Esophagus (tissue), 2 donors: ENCODE data around the gene SNUPN. TPM values are rescaled to one million over a fixed set of nuclear protein-coding genes. Genes with fewer than 3 reads are reported as not detected.
"Not testable (repeated sequence)": the region's sequence is repeated elsewhere in the genome, so short reads cannot be mapped to it uniquely, and the experiment has no call there.

ENCODE experiments used
- H3K27ac ChIP-seq, 2 donors: one replicate each; pipeline ENCODE4 v1.5.1; 2013; ENCODE audit warnings: low read depth in 2 of 2, mild to moderate bottlenecking in 2 of 2, inconsistent platforms in 1 of 2, low read length in 1 of 2, moderate library complexity in 1 of 2
- H3K27me3 ChIP-seq, 2 donors: one replicate each; pipeline ENCODE4 v1.6.1; 2013; ENCODE audit warnings: low read length in 2 of 2, control low read depth in 1 of 2, mild to moderate bottlenecking in 1 of 2; ENCODE audit not compliant: insufficient read depth in 2 of 2, control insufficient read depth in 1 of 2
- H3K36me3 ChIP-seq, 2 donors: one replicate each; pipeline ENCODE4 v1.6.1; 2013; ENCODE audit warnings: low read length in 1 of 2; ENCODE audit not compliant: control insufficient read depth in 2 of 2, insufficient read depth in 2 of 2
- H3K4me1 ChIP-seq, 2 donors: one replicate each; pipeline ENCODE4 v1.6.1; 2013; ENCODE audit warnings: low read length in 1 of 2; ENCODE audit not compliant: control insufficient read depth in 2 of 2, insufficient read depth in 2 of 2
- H3K4me3 ChIP-seq, 2 donors: one replicate each; pipeline ENCODE4 v1.5.1; 2013; ENCODE audit warnings: low read length in 2 of 2, mild to moderate bottlenecking in 2 of 2, low read depth in 1 of 2, moderate library complexity in 1 of 2
- H3K9me3 ChIP-seq, 2 donors: one replicate each; pipeline ENCODE4 v1.6.1; 2013; ENCODE audit warnings: mild to moderate bottlenecking in 2 of 2, low read depth in 1 of 2, low read length in 1 of 2, moderate library complexity in 1 of 2; ENCODE audit not compliant: control insufficient read depth in 2 of 2, insufficient read depth in 1 of 2
- WGBS, 2 donors: extraction: QIAGEN DNeasy Blood & Tissue Kit; methylation state at CpG; one replicate each; pipeline ENCODE4 v1.1.7; 2013; 5-methylcytosine and 5-hydroxymethylcytosine counted together
- polyA plus RNA-seq, 2 donors: library from polyadenylated mRNA; stranded (reverse); fragments of 200-250 nt; gene quantifications; one replicate each; pipeline ENCODE4 v1.2.3, GENCODE V29; 2013
- donor health status: healthy with polysubstance abuse.
- donor health status: Bipolar disorder and iron deficiency.

The SNUPN gene
- polyA plus RNA-seq, 2 donors = 9.6 to 11.1 TPM

GRCh38 chr15:75639191-75639708, 13.7 kb upstream of the SNUPN start:
- peaks cover 0 to 2% of the 10 kb centered on the region in 2 donors for H3K36me3 ChIP-seq
- H3K4me3 ChIP-seq = peak overlapping the region; percentile 79 to 95
- H3K27me3 ChIP-seq = no peaks in the 10 kb centered on the region
- peaks cover 0 to 8% of the 10 kb centered on the region in 2 donors for H3K4me1 ChIP-seq
- H3K27ac ChIP-seq = peak overlapping the region; percentile 87 to 92
- H3K9me3 ChIP-seq = no peaks in the 10 kb centered on the region
- WGBS, 2 donors = 1% methylated on average over 16 of the region's 16 CpGs

GRCh38 chr15:75637245-75638009, 11.9 kb upstream of the SNUPN start:
- no peaks in the 10 kb centered on the region for H3K9me3 ChIP-seq
- no peaks in the 10 kb centered on the region for H3K27me3 ChIP-seq
- peaks cover 0 to 2% of the 10 kb centered on the region in 2 donors for H3K36me3 ChIP-seq
- peak overlapping the region in 1 of 2 donors; percentile 79 for H3K4me3 ChIP-seq
- peaks cover 0 to 8% of the 10 kb centered on the region in 2 donors for H3K4me1 ChIP-seq
- H3K27ac ChIP-seq = peak overlapping the region in 1 of 2 donors; percentile 92
- 55 to 61% methylated on average over 4 of the region's 4 CpGs for WGBS, 2 donors

DNA sequence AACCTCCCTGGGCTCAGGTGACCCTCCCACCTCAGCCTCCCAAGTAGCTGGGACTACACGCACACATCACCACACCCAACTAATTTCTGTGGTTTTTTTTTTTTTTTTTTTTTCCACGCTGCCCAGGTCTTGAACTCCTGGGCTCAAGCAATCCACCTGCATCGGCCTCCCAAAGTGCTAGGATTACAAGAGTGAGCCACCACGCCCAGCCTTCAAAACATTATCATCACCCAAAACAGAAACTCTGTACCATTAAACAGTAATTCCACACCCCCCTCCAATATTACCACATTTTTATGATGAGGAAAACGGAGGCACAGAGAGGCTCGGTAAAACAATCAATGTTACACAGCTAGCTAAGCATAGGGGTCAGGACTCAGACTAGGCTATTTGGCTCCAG, 10.5 kb upstream of the SNUPN start:
- 59 to 66% methylated on average over 6 of the region's 6 CpGs for WGBS, 2 donors
- no peaks in the 10 kb centered on the region for H3K27me3 ChIP-seq
- H3K4me1 ChIP-seq = peaks cover 0 to 8% of the 10 kb centered on the region in 2 donors
- H3K4me3 ChIP-seq = no peak overlapping the region
- H3K36me3 ChIP-seq = peaks cover 0 to 2% of the 10 kb centered on the region in 2 donors
- H3K27ac ChIP-seq = no peak overlapping the region
- H3K9me3 ChIP-seq = no peaks in the 10 kb centered on the region

- 89 to 94% methylated on average over 7 of the region's 7 CpGs for WGBS, 2 donors
- not testable (repeated sequence) for H3K4me3 ChIP-seq, H3K4me1 ChIP-seq, H3K27ac ChIP-seq, H3K36me3 ChIP-seq, H3K27me3 ChIP-seq, H3K9me3 ChIP-seq
Measured at GRCh38 chr15:75633922-75634321, 8.4 kb upstream of the SNUPN start.

GRCh38 chr15:75631935-75632334, 6.4 kb upstream of the SNUPN start:
- Histone ChIP-seq H3K4me3 (no peak overlapping the region), H3K27ac (no peak overlapping the region)

GRCh38 chr15:75622505-75622904, 3.0 kb downstream of the SNUPN start:
- Histone ChIP-seq H3K4me1 (peaks cover 0 to 3% of the 10 kb centered on the region in 2 donors), H3K27me3 (no peaks in the 10 kb centered on the region), H3K9me3 (no peaks in the 10 kb centered on the region), H3K36me3 (peaks cover 0 to 5% of the 10 kb centered on the region in 2 donors), H3K4me3 (no peak overlapping the region), H3K27ac (no peak overlapping the region)
- WGBS, 2 donors = 74 to 85% methylated on average over 2 of the region's 2 CpGs

More at GRCh38 chr15:75631935-75632334, 6.4 kb upstream of the SNUPN start:
- Histone ChIP-seq H3K27me3 (no peaks in the 10 kb centered on the region), H3K9me3 (no peaks in the 10 kb centered on the region), H3K36me3 (peaks cover 0 to under 1% of the 10 kb centered on the region in 2 donors), H3K4me1 (peaks cover 0 to under 1% of the 10 kb centered on the region in 2 donors)

DNA sequence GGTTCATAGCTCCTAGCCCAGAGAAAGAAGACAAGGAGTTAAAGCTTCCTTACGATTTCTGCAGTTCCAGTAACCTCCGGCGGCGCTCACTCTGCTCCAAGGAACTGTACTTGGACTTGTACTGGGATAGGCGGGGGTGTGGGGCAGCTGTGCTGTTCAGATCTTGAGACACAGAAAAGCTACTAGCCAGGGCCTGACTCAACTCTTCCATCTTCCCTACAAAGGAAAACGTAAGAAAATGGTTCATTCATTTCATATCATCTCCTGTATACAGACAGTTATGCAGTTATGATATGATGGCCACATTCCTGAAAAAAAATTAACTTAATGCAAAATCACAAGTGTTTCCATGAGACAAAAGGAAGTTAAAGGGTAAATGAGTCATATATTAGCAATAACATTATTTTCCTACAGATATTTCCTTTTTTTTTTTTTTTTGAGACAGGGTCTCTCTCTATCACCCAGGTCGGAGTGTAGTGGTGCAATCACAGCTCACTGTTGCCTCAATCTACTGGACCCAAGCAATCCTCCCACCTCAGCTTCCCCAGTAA, 4.6 kb downstream of the SNUPN start:
- WGBS, 2 donors = 21 to 42% methylated on average over 7 of the region's 7 CpGs
- no peaks in the 10 kb centered on the region for H3K9me3 ChIP-seq
- peak overlapping the region; percentile 81 to 84 for H3K27ac ChIP-seq
- H3K4me1 ChIP-seq = peaks cover 0 to 3% of the 10 kb centered on the region in 2 donors
- H3K4me3 ChIP-seq = peak overlapping the region in 1 of 2 donors; percentile 11
- H3K27me3 ChIP-seq = no peaks in the 10 kb centered on the region
- peaks cover 4 to 15% of the 10 kb centered on the region in 2 donors for H3K36me3 ChIP-seq

DNA sequence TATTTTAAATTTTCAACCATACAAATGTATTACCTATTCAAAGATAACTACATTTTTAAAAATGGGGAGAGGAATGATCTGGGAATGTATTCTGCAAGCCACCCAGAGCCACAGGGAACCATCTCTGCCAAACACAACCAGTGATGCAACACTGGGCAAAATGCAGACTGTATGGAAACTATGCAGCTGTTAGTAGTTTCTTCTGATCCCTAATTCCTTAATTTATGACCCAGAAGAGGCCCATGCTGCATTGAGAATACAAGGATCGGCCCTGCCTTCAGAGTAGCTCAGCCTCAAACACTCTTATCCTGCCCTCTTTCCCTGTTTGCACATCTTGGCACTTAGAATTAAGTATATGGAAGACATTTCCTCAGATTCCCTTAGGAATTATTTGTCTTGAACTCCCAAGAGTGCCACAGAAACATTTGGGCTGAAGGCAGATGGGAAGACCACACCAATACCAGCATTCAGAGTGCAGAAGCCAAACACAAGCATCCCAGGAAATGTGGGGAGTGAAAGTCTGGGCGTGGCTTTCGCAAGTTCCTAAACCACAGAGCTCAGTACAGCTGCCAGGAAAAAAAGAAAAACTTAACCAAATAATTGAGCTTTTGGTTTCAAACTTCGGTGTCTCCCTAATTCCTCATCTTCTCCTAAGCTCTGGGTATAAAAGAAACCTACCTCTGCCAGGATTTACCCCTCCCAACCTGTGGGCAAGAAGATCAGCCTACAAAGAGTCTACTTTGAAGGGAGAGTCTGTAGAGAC, 5.3 kb downstream of the SNUPN start:
- Histone ChIP-seq H3K4me1 (peaks cover 0 to 3% of the 10 kb centered on the region in 2 donors), H3K36me3 (peaks cover 6 to 15% of the 10 kb centered on the region in 2 donors), H3K27me3 (no peaks in the 10 kb centered on the region), H3K4me3 (peak overlapping the region in 1 of 2 donors; percentile 11), H3K27ac (peak overlapping the region; percentile 81 to 84), H3K9me3 (no peaks in the 10 kb centered on the region)
- 18 to 40% methylated on average over 4 of the region's 4 CpGs for WGBS, 2 donors

GRCh38 chr15:75616766-75617165, 8.8 kb downstream of the SNUPN start:
- Histone ChIP-seq H3K36me3 (peaks cover 7 to 15% of the 10 kb centered on the region in 2 donors), H3K4me1 (peaks cover 0 to 3% of the 10 kb centered on the region in 2 donors), H3K27me3 (no peaks in the 10 kb centered on the region), H3K27ac (no peak overlapping the region), H3K9me3 (no peaks in the 10 kb centered on the region), H3K4me3 (no peak overlapping the region)
